ENCODE data around the gene C1GALT1C1L.
"Not testable (repeated sequence)": the region's sequence is repeated elsewhere in the genome, so short reads cannot be mapped to it uniquely, and the experiment has no call there.

Gene C1GALT1C1L

GRCh38 chr2:43676322-43677050, at the start of gene C1GALT1C1L:
Gene C1GALT1C1L (minus strand): TSS chr2:43676429. CDS start chr2:43676322, 107 bp downstream.
- peak; percentile 16 for DNase-seq (ENCODE audit: low spot score)

GRCh38 chr2:43725711-43726246, 49.5 kb upstream of the C1GALT1C1L start:
- DNase-seq (ENCODE audit: low spot score), result no peak

- no peak for DNase-seq (ENCODE audit: low spot score)
These were observed 48.7 kb upstream of the C1GALT1C1L start for GRCh38 chr2:43724728-43725526.

GRCh38 chr2:43718530-43719124, 42.4 kb upstream of the C1GALT1C1L start:
- DNase-seq (ENCODE audit: low spot score), result no peak

GRCh38 chr2:43717322-43717721, 41.1 kb upstream of the C1GALT1C1L start:
- no peak for DNase-seq (ENCODE audit: low spot score)

GRCh38 chr2:43715300-43716098, 39.3 kb upstream of the C1GALT1C1L start:
- DNase-seq (ENCODE audit: low spot score), result no peak

- no peak for DNase-seq (ENCODE audit: low spot score)
These were observed 37.9 kb upstream of the C1GALT1C1L start for GRCh38 chr2:43714164-43714563.

- no peak for DNase-seq (ENCODE audit: low spot score)
These were observed 34.6 kb upstream of the C1GALT1C1L start for GRCh38 chr2:43710866-43711265.

- DNase-seq (ENCODE audit: low spot score), result no peak
These were observed 32.7 kb upstream of the C1GALT1C1L start for GRCh38 chr2:43708891-43709290.

- DNase-seq (ENCODE audit: low spot score), result no peak
These were observed 31.9 kb upstream of the C1GALT1C1L start for GRCh38 chr2:43708178-43708577.

GRCh38 chr2:43707255-43708015, 31.2 kb upstream of the C1GALT1C1L start:
- peak; percentile 14 for DNase-seq (ENCODE audit: low spot score)

GRCh38 chr2:43701111-43701510, 24.9 kb upstream of the C1GALT1C1L start:
- peak; percentile 17 for DNase-seq (ENCODE audit: low spot score)

GRCh38 chr2:43699761-43700160, 23.5 kb upstream of the C1GALT1C1L start:
- DNase-seq (ENCODE audit: low spot score), result peak; percentile 32

- DNase-seq (ENCODE audit: low spot score), result not testable (repeated sequence)
These were observed 21.9 kb upstream of the C1GALT1C1L start for GRCh38 chr2:43698140-43698539.

GRCh38 chr2:43692428-43692994, 16.3 kb upstream of the C1GALT1C1L start:
- DNase-seq (ENCODE audit: low spot score), result no peak

- no peak for DNase-seq (ENCODE audit: low spot score)
These were observed 13.8 kb upstream of the C1GALT1C1L start for GRCh38 chr2:43689999-43690398.

- no peak for DNase-seq (ENCODE audit: low spot score)
These were observed 9.1 kb upstream of the C1GALT1C1L start for GRCh38 chr2:43685357-43685756.

- DNase-seq (ENCODE audit: low spot score), result not testable (repeated sequence)
These were observed 1.6 kb upstream of the C1GALT1C1L start for GRCh38 chr2:43677783-43678182.

GRCh38 chr2:43675646-43676321, 445 bp downstream of the C1GALT1C1L start:
- no peak for DNase-seq (ENCODE audit: low spot score)

GRCh38 chr2:43657241-43657640, 19.0 kb downstream of the C1GALT1C1L start:
- no peak for DNase-seq (ENCODE audit: low spot score)

Measured in pons (tissue), 1 donor.